Activated gamma-delta T cell (primary cell): ENCODE results near the gene POLR2H.
"Not testable (repeated sequence)": the region's sequence is repeated elsewhere in the genome, so short reads cannot be mapped to it uniquely, and the experiment has no call there.

ENCODE experiments used
- DNase-seq: peaks from one replicate; lab custom pipeline; 2025; lab: John Stamatoyannopoulos, UW

POLR2H gene

GRCh38 chr3:184335661-184336546 is 25.6 kb upstream of the POLR2H start:
- peak; percentile 77 for DNase-seq

- no peak for DNase-seq
Observed at GRCh38 chr3:184336547-184337398, 24.7 kb upstream of the POLR2H start.

- no peak for DNase-seq
Observed at GRCh38 chr3:184337399-184337714, 24.2 kb upstream of the POLR2H start, which contains the start of gene FAM131A. FAM131A (plus strand) TSS chr3:184337600; CDS start chr3:184337631, 31 bp downstream.

- DNase-seq = no peak
Observed at GRCh38 chr3:184337981-184338380, 23.5 kb upstream of the POLR2H start.

DNA sequence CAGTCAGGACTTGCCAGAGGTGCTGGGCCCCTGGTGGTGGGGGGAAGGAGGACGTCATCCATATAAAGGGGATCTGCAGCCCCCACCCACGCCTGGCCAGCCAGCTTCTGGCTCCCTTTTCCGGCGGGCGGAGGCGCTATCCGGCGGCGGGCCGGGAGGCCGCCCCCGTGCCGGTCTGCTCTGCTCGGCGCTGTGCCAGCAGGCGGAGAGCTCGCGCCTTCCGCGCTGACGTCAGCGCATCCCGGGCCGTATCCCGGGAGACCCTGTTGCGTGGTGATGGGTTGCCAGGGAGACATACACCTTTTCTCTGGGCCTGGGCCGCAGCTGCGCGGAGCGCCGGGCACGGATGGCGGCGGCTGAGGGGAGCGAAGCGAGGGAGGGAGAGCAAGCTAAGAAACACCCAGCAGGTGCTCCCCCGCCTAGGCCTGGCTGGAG is 23.0 kb upstream of the POLR2H start:
- DNase-seq = no peak

DNA sequence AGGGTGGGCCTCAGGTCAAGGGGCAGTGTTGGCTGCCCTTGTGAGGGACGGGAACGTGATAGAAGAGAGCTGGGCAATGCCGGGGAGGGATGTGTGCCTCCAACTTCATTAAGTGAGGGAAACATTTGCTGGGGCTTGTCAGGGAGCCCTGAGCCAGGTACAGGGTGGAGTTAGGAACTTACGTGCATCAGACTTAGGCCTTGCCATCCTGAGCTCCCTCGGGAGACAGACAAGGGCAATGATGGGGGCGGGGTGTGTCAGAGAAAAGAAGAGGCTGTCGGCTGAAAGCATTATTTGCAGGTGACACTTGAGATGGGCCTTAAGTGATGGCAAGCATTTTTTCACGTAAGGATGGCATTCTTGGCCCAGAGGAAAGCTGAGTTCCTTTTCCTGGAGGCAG is 22.5 kb upstream of the POLR2H start:
- no peak for DNase-seq

DNA sequence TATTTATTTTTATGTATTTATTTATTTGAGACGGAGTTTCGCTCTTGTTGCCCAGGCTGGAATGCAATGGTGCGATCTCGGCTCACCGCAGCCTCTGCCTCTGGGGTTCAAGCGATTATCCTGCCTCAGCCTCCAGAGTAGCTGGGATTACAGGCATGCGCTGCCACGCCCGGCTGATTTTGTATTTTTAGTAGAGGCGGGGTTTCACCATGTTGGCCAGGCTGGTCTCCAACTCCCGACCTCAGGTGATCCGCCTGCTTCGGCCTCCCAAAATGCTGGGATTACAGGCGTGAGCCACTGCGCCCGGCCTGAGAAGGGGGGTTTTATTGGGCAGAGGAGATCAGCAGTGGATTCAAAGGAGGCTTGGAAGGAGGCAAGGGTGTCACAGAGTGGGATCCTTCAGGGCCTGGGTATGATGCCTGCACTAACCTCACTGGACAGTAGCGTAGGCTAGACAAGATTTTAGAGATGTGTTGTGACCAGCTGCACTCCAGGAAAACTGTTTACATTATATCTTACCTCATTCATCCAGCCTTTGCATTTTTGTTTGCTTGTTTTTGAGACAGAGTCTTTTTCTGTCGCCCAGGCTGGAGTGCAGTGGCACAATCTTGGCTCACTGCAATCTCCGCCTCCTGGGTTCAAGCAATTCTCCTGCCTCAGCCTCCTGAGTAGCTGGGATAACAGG is 21.9 kb upstream of the POLR2H start:
- not testable (repeated sequence) for DNase-seq

DNA sequence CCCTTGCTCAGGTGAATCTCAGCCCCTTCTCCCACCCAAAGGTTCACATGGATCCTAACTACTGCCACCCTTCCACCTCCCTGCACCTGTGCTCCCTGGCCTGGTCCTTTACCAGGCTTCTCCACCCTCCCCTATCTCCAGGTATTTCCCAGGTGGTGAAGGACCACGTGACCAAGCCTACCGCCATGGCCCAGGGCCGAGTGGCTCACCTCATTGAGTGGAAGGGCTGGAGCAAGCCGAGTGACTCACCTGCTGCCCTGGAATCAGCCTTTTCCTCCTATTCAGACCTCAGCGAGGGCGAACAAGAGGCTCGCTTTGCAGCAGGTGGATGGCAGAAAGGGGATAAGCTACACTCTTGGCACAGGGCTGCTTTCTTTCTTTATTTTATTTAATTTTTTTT is 19.6 kb upstream of the POLR2H start:
- DNase-seq = no peak

GRCh38 chr3:184343200-184343876 is 18.2 kb upstream of the POLR2H start:
- DNase-seq = no peak

- DNase-seq = no peak
Observed at GRCh38 chr3:184344579-184345316, 16.8 kb upstream of the POLR2H start.

- no peak for DNase-seq
Observed at GRCh38 chr3:184345317-184346144, 16.0 kb upstream of the POLR2H start.

DNA sequence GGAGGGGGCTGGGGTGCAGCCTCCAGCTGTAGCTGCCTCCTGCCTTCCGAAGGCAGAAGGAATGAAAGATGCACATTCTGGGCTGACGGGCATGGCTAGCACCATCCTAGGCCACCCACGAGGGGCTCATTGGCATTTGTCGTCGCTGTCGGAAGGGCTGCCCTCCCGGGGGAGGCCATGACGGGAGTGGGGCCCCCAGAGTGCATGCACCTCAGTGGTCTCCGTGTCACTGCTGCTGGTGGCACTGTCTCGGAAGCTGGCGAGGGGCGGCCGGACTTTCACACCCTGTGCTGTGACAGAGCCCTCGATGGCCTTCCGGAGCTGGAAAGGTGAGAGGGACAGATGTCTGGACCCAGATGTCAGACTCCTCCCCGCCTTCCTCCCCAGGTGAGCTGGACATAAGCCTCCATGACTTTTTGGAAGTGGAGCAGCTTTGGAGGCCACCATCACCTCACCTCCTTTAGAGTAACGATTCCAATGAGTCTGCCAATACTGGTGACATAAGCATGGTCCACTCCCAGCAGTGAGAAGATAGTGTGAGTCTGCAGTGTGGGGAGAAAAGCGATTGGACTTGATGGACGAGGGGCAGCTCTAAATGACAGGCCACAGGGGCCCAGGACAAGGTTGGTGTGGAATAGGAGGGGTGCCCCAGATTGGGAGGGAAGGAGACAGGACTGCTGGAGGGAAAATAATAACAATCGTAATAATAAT is 14.9 kb upstream of the POLR2H start:
- DNase-seq = no peak

DNA sequence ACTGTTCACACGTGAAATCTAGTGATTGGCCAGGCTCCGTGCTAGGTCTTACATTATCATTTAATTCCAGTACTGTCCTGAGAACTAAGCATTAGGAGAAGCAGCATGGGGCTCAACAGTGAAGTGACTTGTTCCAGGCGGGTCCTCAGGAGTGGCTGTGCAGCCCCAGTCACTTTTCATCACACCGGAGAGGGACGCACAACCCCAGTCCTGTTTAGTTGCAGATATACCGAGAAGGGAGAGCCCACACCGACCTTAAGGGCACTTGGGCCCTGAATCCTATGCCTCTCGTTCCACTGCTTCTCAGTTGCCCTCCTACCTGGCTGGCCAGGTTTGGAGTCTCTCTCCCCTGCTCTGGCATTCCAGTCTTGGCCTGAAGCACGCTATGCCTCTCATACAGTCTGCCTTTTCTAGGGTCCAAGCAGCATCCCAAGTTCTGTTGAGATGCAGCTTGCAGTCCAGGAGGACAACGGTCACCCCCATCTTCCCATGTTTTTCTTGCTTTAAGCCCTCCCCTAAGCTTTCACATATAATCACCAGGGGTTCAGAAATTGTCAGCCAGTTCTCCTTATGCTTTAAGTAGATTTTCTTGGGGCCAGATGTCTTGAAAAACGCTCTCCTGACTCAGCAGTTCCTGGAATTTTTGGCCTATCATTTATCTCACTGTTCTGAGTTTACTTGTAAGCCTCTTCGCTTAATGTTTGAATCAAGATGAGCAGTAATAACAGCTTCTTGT is 14.0 kb upstream of the POLR2H start:
- DNase-seq = no peak

- DNase-seq = no peak
Observed at GRCh38 chr3:184348057-184348382, 13.5 kb upstream of the POLR2H start.

- no peak for DNase-seq
Observed at GRCh38 chr3:184349563-184350470, 11.7 kb upstream of the POLR2H start.

- no peak for DNase-seq
Observed at GRCh38 chr3:184350618-184351017, 10.9 kb upstream of the POLR2H start.

GRCh38 chr3:184351511-184352148 is 9.9 kb upstream of the POLR2H start:
- DNase-seq = no peak
